K562 (cell line): ENCODE results near the gene LRRC8E. TPM values are rescaled to one million over a fixed set of nuclear protein-coding genes. Genes with fewer than 3 reads are reported as not detected.

Experiments used
- ATAC-seq: fragments of 200-7000 bp; cut with Tn5 transposase; 3 replicates; pipeline ENCODE4 v1.9.1; 2020; ENCODE audit warnings: moderate library complexity
- BruUV-seq: library from RNA; stranded (reverse); fragments of 400-500 nt; replicated peaks from 2 replicates; lab custom pipeline; 2021; lab: Mats Ljungman, UMichigan
- CTCF ChIA-PET: fragments of 300-600 bp; formaldehyde crosslinking; extraction: SDS; loops from one replicate; lab custom pipeline; 2021; ENCODE audit warnings: low intra/inter-chr PET ratio; lab: Yijun Ruan, JAX
- POLR2A ChIA-PET: fragments of 300-600, 350-650 bp; sonication (Branson Sonifier 250); formaldehyde crosslinking; extraction: SDS; loops from one replicate; lab custom pipeline; 2021; ENCODE audit warnings: antibody characterized with exemption, inconsistent platforms; lab: Yijun Ruan, JAX
- DNase-seq, 4 experiments: peaks; one replicate each; pipeline versions ENCODE4 v3.0.0 to v3.0.0-alpha.2; 2011 to 2018; ENCODE audit warnings: low spot score in 3 of 4, mixed read lengths in 3 of 4; ENCODE audit errors: extremely low read depth in 1 of 4
- FAIRE-seq: peaks from 2 replicates; lab custom pipeline; 2011; peaks lifted over from hg19 to GRCh38; lab: Jason Lieb, UNC
- H2AFZ ChIP-seq: 2 replicates; pipeline ENCODE4 v1.6.0; 2011; ENCODE audit warnings: low read depth, low read length, control low read depth, inconsistent platforms
- H3K27ac ChIP-seq: fragments of 200-600 bp; 3 replicates; pipeline ENCODE4 v1.8.0; 2011; ENCODE audit warnings: low read depth, mild to moderate bottlenecking, control low read depth, inconsistent platforms, low read length, moderate library complexity, mixed read lengths; ENCODE audit errors: extremely low read depth
- H3K27me3 ChIP-seq, 2 experiments: fragments of 300-600 bp in 1 of 2; 2 replicates in 1 of 2; 3 replicates in 1 of 2; pipeline versions ENCODE4 v1.6.0 to v1.8.0; 2011; ENCODE audit warnings: inconsistent platforms in 2 of 2, low read length in 2 of 2, mild to moderate bottlenecking in 1 of 2, mixed read lengths in 1 of 2, moderate library complexity in 1 of 2; ENCODE audit not compliant: control insufficient read depth in 2 of 2, insufficient read depth in 2 of 2
- H3K36me3 ChIP-seq: fragments of 300-600 bp; 3 replicates; pipeline ENCODE4 v1.8.0; 2011; ENCODE audit warnings: mild to moderate bottlenecking, low read length, inconsistent platforms; ENCODE audit not compliant: control insufficient read depth, insufficient read depth
- H3K4me1 ChIP-seq, 2 experiments: fragments of 200-600 bp in 1 of 2; replicated peaks in 1 of 2; 2 replicates in 1 of 2; 3 replicates in 1 of 2; pipeline versions ENCODE4 v1.5.1 to v1.8.0; 2011; ENCODE audit warnings: inconsistent platforms in 2 of 2, low read length in 2 of 2, mild to moderate bottlenecking in 1 of 2, mixed read lengths in 1 of 2, moderate library complexity in 1 of 2; ENCODE audit not compliant: control insufficient read depth in 2 of 2, insufficient read depth in 2 of 2
- H3K4me2 ChIP-seq: 2 replicates; pipeline ENCODE4 v1.6.1; 2011; ENCODE audit warnings: low read length, control low read depth, inconsistent platforms, mixed read lengths; ENCODE audit not compliant: insufficient read depth
- H3K4me3 ChIP-seq: fragments of 200-600 bp; sonication (generic), shearing (Covaris generic); 2 replicates; pipeline ENCODE4 v1.5.1; 2016; ENCODE audit warnings: control low read depth, inconsistent platforms
- H3K79me2 ChIP-seq: fragments of 200-600 bp; 3 replicates; pipeline ENCODE4 v1.8.0; 2011; ENCODE audit warnings: low read length, inconsistent platforms; ENCODE audit not compliant: control insufficient read depth, insufficient read depth
- H3K9ac ChIP-seq, 2 experiments: 2 replicates each; pipeline versions ENCODE4 v1.6.0 to v1.6.1; 2011; ENCODE audit warnings: low read depth in 2 of 2, low read length in 2 of 2, control low read depth in 1 of 2, inconsistent platforms in 1 of 2, mild to moderate bottlenecking in 1 of 2, mixed read lengths in 1 of 2; ENCODE audit not compliant: insufficient read depth in 1 of 2
- H3K9me1 ChIP-seq: one replicate; pipeline ENCODE4 v1.6.0; 2011; ENCODE audit warnings: inconsistent platforms, mild to moderate bottlenecking, low read length, moderate library complexity; ENCODE audit not compliant: control insufficient read depth, insufficient read depth
- H3K9me3 ChIP-seq: replicated peaks from 2 replicates; pipeline ENCODE4 v1.5.1; 2011; ENCODE audit warnings: low read depth, low read length, inconsistent platforms; ENCODE audit not compliant: control insufficient read depth, insufficient read depth
- H4K20me1 ChIP-seq: replicated peaks from 2 replicates; pipeline ENCODE4 v1.6.1; 2011; ENCODE audit warnings: low read length, inconsistent platforms, mixed read lengths; ENCODE audit not compliant: control insufficient read depth, insufficient read depth
- BCL6 ChIP-seq: fragments of 250-450 bp; sonication (Bioruptor Pico); IDR thresholded peaks from 2 replicates; pipeline ENCODE4 v1.4.0; 2020
- HSF4 ChIP-seq: fragments of 250-450 bp; sonication (Bioruptor Pico); IDR thresholded peaks from 2 replicates; pipeline ENCODE4 v2.1.2; 2022; ENCODE audit warnings: mild to moderate bottlenecking, moderate library complexity, borderline replicate concordance
- RAD21 ChIP-seq, 2 experiments: fragments of 250-450 bp in 1 of 2; fragments of 450-650 bp in 1 of 2; sonication (Bioruptor Pico) in 1 of 2; formaldehyde crosslinking in 1 of 2; IDR thresholded peaks in 1 of 2; conservative IDR thresholded peaks in 1 of 2; 2 replicates each; pipeline versions ENCODE4 v1.4.0 to v1.8.0; 2020 to 2022; ENCODE audit warnings: mild to moderate bottlenecking in 2 of 2, moderate library complexity in 1 of 2
- TAF15 ChIP-seq: fragments of 200-400 bp; formaldehyde crosslinking; IDR thresholded peaks from 2 replicates; pipeline ENCODE4 v1.6.1; 2017; ENCODE audit warnings: mild to moderate bottlenecking, low read depth, low read length, moderate library complexity
- ZEB2 ChIP-seq: fragments of 450-650 bp; IDR thresholded peaks from 2 replicates; pipeline ENCODE4 v1.6.1; 2016
- ZNF121 ChIP-seq: sonication (generic); formaldehyde crosslinking; conservative IDR thresholded peaks from 2 replicates; pipeline ENCODE4 v1.8.0; 2022; ENCODE audit warnings: missing genetic modification reagents
- ZNF224 ChIP-seq: sonication (generic); formaldehyde crosslinking; IDR thresholded peaks from 2 replicates; pipeline ENCODE4 v1.8.0; 2022; ENCODE audit warnings: mild to moderate bottlenecking, missing genetic modification reagents
- WGBS: fragments of 100-300 bp; shearing (Covaris generic); methylation state at CpG from one replicate; pipeline ENCODE4 v1.1.6; 2016; ENCODE audit warnings: low coverage, mixed read lengths; ENCODE audit not compliant: insufficient coverage; ENCODE audit errors: missing lambda C conversion rate; 5-methylcytosine and 5-hydroxymethylcytosine counted together
- in situ Hi-C: fragments of 300-500 bp; cut with MboI; formaldehyde crosslinking; loops from 4 replicates; pipeline ENCODE4 v1.15.0; 2018; ENCODE audit warnings: inconsistent platforms, mixed read lengths
- intact Hi-C: fragments of 100-400 bp; cut with micrococcal nuclease; formaldehyde crosslinking; loops from 2 replicates; pipeline ENCODE4 v1.14.2; 2022
- polyA plus RNA-seq, 8 experiments: library from polyadenylated mRNA; depleted of rRNA in 4 of 8; stranded (reverse) in 5 of 8; unstranded in 3 of 8; fragments of >200 nt; fragmentation: Nextera tagmentation in 2 of 8; fragmentation: Illumina TruSeq in 1 of 8; extraction: Ambion mirVana in 2 of 8; extraction: Trizol in 1 of 8; gene quantifications; 2 replicates each; pipeline versions ENCODE4 v1.2.1 to v1.2.3, GENCODE V29; 2011 to 2014; ENCODE audit warnings: inconsistent platforms in 1 of 8, missing spikeins in 1 of 8
- total RNA-seq, 7 experiments: library from RNA; depleted of rRNA in 6 of 7; stranded (reverse); fragments of >200 nt in 6 of 7; fragmentation: Illumina TruSeq in 2 of 7; extraction: Trizol in 2 of 7; gene quantifications; 2 replicates each; pipeline versions ENCODE4 v1.2.1 to v1.2.3, GENCODE V29; 2011 to 2021; ENCODE audit warnings: low replicate concordance in 1 of 7
- TF ChIP-seq, protein P1 (sequence below): fragments of 450-650 bp; IDR thresholded peaks from 2 replicates; pipeline ENCODE4 v1.6.1; 2016; ENCODE audit warnings: mild to moderate bottlenecking

Gene LRRC8E
- total and polyA plus RNA-seq, 9 of the 15 experiments (the other 6 are each of a cell fraction or from before 2014, with no cell fraction given), result 0.08 to 5.7 (median 3.5) TPM; not detected in 1

DNA sequence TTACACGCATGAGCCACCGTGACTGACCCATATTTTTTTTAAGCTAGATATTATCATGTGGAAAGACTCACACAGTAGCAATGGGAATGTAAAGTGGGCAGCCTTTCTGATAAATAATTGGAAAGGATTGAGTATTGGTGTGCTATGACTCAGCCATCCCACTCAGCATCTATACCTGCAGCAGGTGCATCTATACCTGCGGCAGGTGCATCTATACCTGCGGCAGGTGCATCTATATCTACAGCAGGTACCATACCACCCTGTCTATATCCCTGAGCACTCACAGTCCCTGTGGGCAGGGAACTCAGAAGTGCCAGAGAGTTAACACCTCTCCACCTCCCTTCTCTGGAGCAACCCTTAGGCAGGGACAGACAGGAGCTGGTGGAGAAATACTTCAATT, 5.2 kb upstream of the LRRC8E start:
- ATAC-seq (no peak), FAIRE-seq (no peak), DNase-seq (no peak)
- 59% methylated on average over 4 of the region's 4 CpGs for WGBS
- H3K9me1 ChIP-seq, result no peaks in the 10 kb centered on the region
- no peaks in the 10 kb centered on the region for H3K79me2 ChIP-seq
- in situ Hi-C loops (no loop called here), intact Hi-C loops (no loop called here)
- no peak overlapping the region for H3K27ac ChIP-seq
- H3K9me3 ChIP-seq, result no peaks in the 10 kb centered on the region
- H3K9ac ChIP-seq, result no peak overlapping the region
- BruUV-seq, result no TSS peak
- ChIA-PET POLR2A (interaction anchor here (0.8 to 1.4 kb wide), 2 partner anchors 40 to 46 kb away, joined by 3 to 8 read pairs; no protein-coding TSS in a partner anchor), CTCF (no interaction called here)
- H3K4me3 ChIP-seq, result no peak overlapping the region
- H3K27me3 ChIP-seq, result no peaks in the 10 kb centered on the region
- TF ChIP-seq ZNF224 (CRISPR knock-in tag) (no peak), HSF4 (CRISPR knock-in tag) (no peak), ZEB2 (peak; percentile 85), BCL6 (CRISPR knock-in tag) (no peak), TAF15 (no peak), ZNF121 (CRISPR knock-in tag) (no peak), RAD21 (CRISPR knock-in tag; conservative IDR thresholded peaks at IDR 0.05 in 1 of 2, IDR thresholded peaks at IDR 0.05 in 1 of 2) (no peak)
- TF ChIP-seq, protein P1, sequence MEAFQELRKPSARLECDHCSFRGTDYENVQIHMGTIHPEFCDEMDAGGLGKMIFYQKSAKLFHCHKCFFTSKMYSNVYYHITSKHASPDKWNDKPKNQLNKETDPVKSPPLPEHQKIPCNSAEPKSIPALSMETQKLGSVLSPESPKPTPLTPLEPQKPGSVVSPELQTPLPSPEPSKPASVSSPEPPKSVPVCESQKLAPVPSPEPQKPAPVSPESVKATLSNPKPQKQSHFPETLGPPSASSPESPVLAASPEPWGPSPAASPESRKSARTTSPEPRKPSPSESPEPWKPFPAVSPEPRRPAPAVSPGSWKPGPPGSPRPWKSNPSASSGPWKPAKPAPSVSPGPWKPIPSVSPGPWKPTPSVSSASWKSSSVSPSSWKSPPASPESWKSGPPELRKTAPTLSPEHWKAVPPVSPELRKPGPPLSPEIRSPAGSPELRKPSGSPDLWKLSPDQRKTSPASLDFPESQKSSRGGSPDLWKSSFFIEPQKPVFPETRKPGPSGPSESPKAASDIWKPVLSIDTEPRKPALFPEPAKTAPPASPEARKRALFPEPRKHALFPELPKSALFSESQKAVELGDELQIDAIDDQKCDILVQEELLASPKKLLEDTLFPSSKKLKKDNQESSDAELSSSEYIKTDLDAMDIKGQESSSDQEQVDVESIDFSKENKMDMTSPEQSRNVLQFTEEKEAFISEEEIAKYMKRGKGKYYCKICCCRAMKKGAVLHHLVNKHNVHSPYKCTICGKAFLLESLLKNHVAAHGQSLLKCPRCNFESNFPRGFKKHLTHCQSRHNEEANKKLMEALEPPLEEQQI, result no peak
- no peaks in the 10 kb centered on the region for H3K36me3 ChIP-seq
- H4K20me1 ChIP-seq, result no peaks in the 10 kb centered on the region
- peaks cover 8 to 31% of the 10 kb centered on the region in 2 experiments; a peak in 4 of 5 replicates for H3K4me1 ChIP-seq
- no peak overlapping the region for H2AFZ ChIP-seq
- no peak overlapping the region for H3K4me2 ChIP-seq
